K562 (cell line): ENCODE results near the gene ICA1. TPM values are rescaled to one million over a fixed set of nuclear protein-coding genes. Genes with fewer than 3 reads are reported as not detected.
"Not testable (repeated sequence)": the region's sequence is repeated elsewhere in the genome, so short reads cannot be mapped to it uniquely, and the experiment has no call there.

Experiments used
- ATAC-seq: fragments of 200-7000 bp; cut with Tn5 transposase; 3 replicates; pipeline ENCODE4 v1.9.1; 2020; ENCODE audit warnings: moderate library complexity
- BruUV-seq: library from RNA; stranded (reverse); fragments of 400-500 nt; replicated peaks from 2 replicates; lab custom pipeline; 2021; lab: Mats Ljungman, UMichigan
- CTCF ChIA-PET: fragments of 300-600 bp; formaldehyde crosslinking; extraction: SDS; loops from one replicate; lab custom pipeline; 2021; ENCODE audit warnings: low intra/inter-chr PET ratio; lab: Yijun Ruan, JAX
- POLR2A ChIA-PET: fragments of 300-600, 350-650 bp; sonication (Branson Sonifier 250); formaldehyde crosslinking; extraction: SDS; loops from one replicate; lab custom pipeline; 2021; ENCODE audit warnings: antibody characterized with exemption, inconsistent platforms; lab: Yijun Ruan, JAX
- DNase-seq, 4 experiments: peaks; one replicate each; pipeline versions ENCODE4 v3.0.0 to v3.0.0-alpha.2; 2011 to 2018; ENCODE audit warnings: low spot score in 3 of 4, mixed read lengths in 3 of 4; ENCODE audit errors: extremely low read depth in 1 of 4
- FAIRE-seq: peaks from 2 replicates; lab custom pipeline; 2011; peaks lifted over from hg19 to GRCh38; lab: Jason Lieb, UNC
- H2AFZ ChIP-seq: 2 replicates; pipeline ENCODE4 v1.6.0; 2011; ENCODE audit warnings: low read depth, low read length, control low read depth, inconsistent platforms
- H3K27ac ChIP-seq: fragments of 200-600 bp; 3 replicates; pipeline ENCODE4 v1.8.0; 2011; ENCODE audit warnings: low read depth, mild to moderate bottlenecking, control low read depth, inconsistent platforms, low read length, moderate library complexity, mixed read lengths; ENCODE audit errors: extremely low read depth
- H3K27me3 ChIP-seq, 2 experiments: fragments of 300-600 bp in 1 of 2; 2 replicates in 1 of 2; 3 replicates in 1 of 2; pipeline versions ENCODE4 v1.6.0 to v1.8.0; 2011; ENCODE audit warnings: inconsistent platforms in 2 of 2, low read length in 2 of 2, mild to moderate bottlenecking in 1 of 2, mixed read lengths in 1 of 2, moderate library complexity in 1 of 2; ENCODE audit not compliant: control insufficient read depth in 2 of 2, insufficient read depth in 2 of 2
- H3K36me3 ChIP-seq: fragments of 300-600 bp; 3 replicates; pipeline ENCODE4 v1.8.0; 2011; ENCODE audit warnings: mild to moderate bottlenecking, low read length, inconsistent platforms; ENCODE audit not compliant: control insufficient read depth, insufficient read depth
- H3K4me1 ChIP-seq, 2 experiments: fragments of 200-600 bp in 1 of 2; replicated peaks in 1 of 2; 2 replicates in 1 of 2; 3 replicates in 1 of 2; pipeline versions ENCODE4 v1.5.1 to v1.8.0; 2011; ENCODE audit warnings: inconsistent platforms in 2 of 2, low read length in 2 of 2, mild to moderate bottlenecking in 1 of 2, mixed read lengths in 1 of 2, moderate library complexity in 1 of 2; ENCODE audit not compliant: control insufficient read depth in 2 of 2, insufficient read depth in 2 of 2
- H3K4me2 ChIP-seq: 2 replicates; pipeline ENCODE4 v1.6.1; 2011; ENCODE audit warnings: low read length, control low read depth, inconsistent platforms, mixed read lengths; ENCODE audit not compliant: insufficient read depth
- H3K4me3 ChIP-seq: fragments of 200-600 bp; sonication (generic), shearing (Covaris generic); 2 replicates; pipeline ENCODE4 v1.5.1; 2016; ENCODE audit warnings: control low read depth, inconsistent platforms
- H3K79me2 ChIP-seq: fragments of 200-600 bp; 3 replicates; pipeline ENCODE4 v1.8.0; 2011; ENCODE audit warnings: low read length, inconsistent platforms; ENCODE audit not compliant: control insufficient read depth, insufficient read depth
- H3K9ac ChIP-seq, 2 experiments: 2 replicates each; pipeline versions ENCODE4 v1.6.0 to v1.6.1; 2011; ENCODE audit warnings: low read depth in 2 of 2, low read length in 2 of 2, control low read depth in 1 of 2, inconsistent platforms in 1 of 2, mild to moderate bottlenecking in 1 of 2, mixed read lengths in 1 of 2; ENCODE audit not compliant: insufficient read depth in 1 of 2
- H3K9me1 ChIP-seq: one replicate; pipeline ENCODE4 v1.6.0; 2011; ENCODE audit warnings: inconsistent platforms, mild to moderate bottlenecking, low read length, moderate library complexity; ENCODE audit not compliant: control insufficient read depth, insufficient read depth
- H3K9me3 ChIP-seq: replicated peaks from 2 replicates; pipeline ENCODE4 v1.5.1; 2011; ENCODE audit warnings: low read depth, low read length, inconsistent platforms; ENCODE audit not compliant: control insufficient read depth, insufficient read depth
- H4K20me1 ChIP-seq: replicated peaks from 2 replicates; pipeline ENCODE4 v1.6.1; 2011; ENCODE audit warnings: low read length, inconsistent platforms, mixed read lengths; ENCODE audit not compliant: control insufficient read depth, insufficient read depth
- BCOR ChIP-seq: fragments of 450-650 bp; IDR thresholded peaks from 2 replicates; pipeline ENCODE4 v1.6.1; 2016
- RBM25 ChIP-seq: fragments of 200-400 bp; formaldehyde crosslinking; IDR thresholded peaks from 2 replicates; pipeline ENCODE4 v1.6.1; 2018; ENCODE audit warnings: low read length, low read depth, moderate library complexity; ENCODE audit not compliant: severe bottlenecking
- ZNF146 ChIP-seq: IDR thresholded peaks from one replicate; pipeline ENCODE4 v1.6.1; 2018; ENCODE audit warnings: missing compliant biosample characterization; ENCODE audit not compliant: unreplicated experiment
- WGBS: fragments of 100-300 bp; shearing (Covaris generic); methylation state at CpG from one replicate; pipeline ENCODE4 v1.1.6; 2016; ENCODE audit warnings: low coverage, mixed read lengths; ENCODE audit not compliant: insufficient coverage; ENCODE audit errors: missing lambda C conversion rate; 5-methylcytosine and 5-hydroxymethylcytosine counted together
- in situ Hi-C: fragments of 300-500 bp; cut with MboI; formaldehyde crosslinking; loops from 4 replicates; pipeline ENCODE4 v1.15.0; 2018; ENCODE audit warnings: inconsistent platforms, mixed read lengths
- intact Hi-C: fragments of 100-400 bp; cut with micrococcal nuclease; formaldehyde crosslinking; loops from 2 replicates; pipeline ENCODE4 v1.14.2; 2022
- polyA plus RNA-seq, 8 experiments: library from polyadenylated mRNA; depleted of rRNA in 4 of 8; stranded (reverse) in 5 of 8; unstranded in 3 of 8; fragments of >200 nt; fragmentation: Nextera tagmentation in 2 of 8; fragmentation: Illumina TruSeq in 1 of 8; extraction: Ambion mirVana in 2 of 8; extraction: Trizol in 1 of 8; gene quantifications; 2 replicates each; pipeline versions ENCODE4 v1.2.1 to v1.2.3, GENCODE V29; 2011 to 2014; ENCODE audit warnings: inconsistent platforms in 1 of 8, missing spikeins in 1 of 8
- total RNA-seq, 7 experiments: library from RNA; depleted of rRNA in 6 of 7; stranded (reverse); fragments of >200 nt in 6 of 7; fragmentation: Illumina TruSeq in 2 of 7; extraction: Trizol in 2 of 7; gene quantifications; 2 replicates each; pipeline versions ENCODE4 v1.2.1 to v1.2.3, GENCODE V29; 2011 to 2021; ENCODE audit warnings: low replicate concordance in 1 of 7
- TF ChIP-seq, protein P1 (sequence below): sonication (generic); formaldehyde crosslinking; IDR thresholded peaks from 2 replicates; pipeline ENCODE4 v1.8.1; 2023; ENCODE audit warnings: missing genetic modification reagents, mild to moderate bottlenecking, borderline replicate concordance

Gene ICA1
- total and polyA plus RNA-seq, 9 of the 15 experiments (the other 6 are each of a cell fraction or from before 2014, with no cell fraction given) = 7.1 to 22.3 (median 16.4) TPM

- TF ChIP-seq, protein P1, sequence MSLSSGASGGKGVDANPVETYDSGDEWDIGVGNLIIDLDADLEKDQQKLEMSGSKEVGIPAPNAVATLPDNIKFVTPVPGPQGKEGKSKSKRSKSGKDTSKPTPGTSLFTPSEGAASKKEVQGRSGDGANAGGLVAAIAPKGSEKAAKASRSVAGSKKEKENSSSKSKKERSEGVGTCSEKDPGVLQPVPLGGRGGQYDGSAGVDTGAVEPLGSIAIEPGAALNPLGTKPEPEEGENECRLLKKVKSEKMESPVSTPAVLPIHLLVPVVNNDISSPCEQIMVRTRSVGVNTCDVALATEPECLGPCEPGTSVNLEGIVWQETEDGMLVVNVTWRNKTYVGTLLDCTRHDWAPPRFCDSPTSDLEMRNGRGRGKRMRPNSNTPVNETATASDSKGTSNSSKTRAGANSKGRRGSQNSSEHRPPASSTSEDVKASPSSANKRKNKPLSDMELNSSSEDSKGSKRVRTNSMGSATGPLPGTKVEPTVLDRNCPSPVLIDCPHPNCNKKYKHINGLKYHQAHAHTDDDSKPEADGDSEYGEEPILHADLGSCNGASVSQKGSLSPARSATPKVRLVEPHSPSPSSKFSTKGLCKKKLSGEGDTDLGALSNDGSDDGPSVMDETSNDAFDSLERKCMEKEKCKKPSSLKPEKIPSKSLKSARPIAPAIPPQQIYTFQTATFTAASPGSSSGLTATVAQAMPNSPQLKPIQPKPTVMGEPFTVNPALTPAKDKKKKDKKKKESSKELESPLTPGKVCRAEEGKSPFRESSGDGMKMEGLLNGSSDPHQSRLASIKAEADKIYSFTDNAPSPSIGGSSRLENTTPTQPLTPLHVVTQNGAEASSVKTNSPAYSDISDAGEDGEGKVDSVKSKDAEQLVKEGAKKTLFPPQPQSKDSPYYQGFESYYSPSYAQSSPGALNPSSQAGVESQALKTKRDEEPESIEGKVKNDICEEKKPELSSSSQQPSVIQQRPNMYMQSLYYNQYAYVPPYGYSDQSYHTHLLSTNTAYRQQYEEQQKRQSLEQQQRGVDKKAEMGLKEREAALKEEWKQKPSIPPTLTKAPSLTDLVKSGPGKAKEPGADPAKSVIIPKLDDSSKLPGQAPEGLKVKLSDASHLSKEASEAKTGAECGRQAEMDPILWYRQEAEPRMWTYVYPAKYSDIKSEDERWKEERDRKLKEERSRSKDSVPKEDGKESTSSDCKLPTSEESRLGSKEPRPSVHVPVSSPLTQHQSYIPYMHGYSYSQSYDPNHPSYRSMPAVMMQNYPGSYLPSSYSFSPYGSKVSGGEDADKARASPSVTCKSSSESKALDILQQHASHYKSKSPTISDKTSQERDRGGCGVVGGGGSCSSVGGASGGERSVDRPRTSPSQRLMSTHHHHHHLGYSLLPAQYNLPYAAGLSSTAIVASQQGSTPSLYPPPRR (CRISPR knock-in tag) = no peak
Observed at GRCh38 chr7:8246020-8246419, 15.9 kb downstream of the ICA1 start (continued).

DNA sequence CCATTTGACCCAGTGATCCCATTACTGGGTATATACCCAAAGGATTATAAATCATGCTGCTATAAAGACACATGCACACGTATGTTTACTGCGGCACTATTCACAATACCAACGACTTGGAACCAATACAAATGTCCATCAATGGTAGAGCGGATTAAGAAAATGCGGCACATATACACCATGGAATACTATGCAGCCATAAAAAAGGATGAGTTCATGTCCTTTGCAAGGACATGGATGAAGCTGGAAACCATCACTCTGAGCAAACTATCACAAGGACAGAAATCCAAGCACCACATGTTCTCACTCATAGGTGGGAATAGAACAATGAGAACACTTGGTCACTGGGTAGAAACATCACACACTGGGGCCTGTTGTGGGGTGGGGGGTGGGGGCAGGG is 16.9 kb downstream of the ICA1 start:
- H3K9me3 ChIP-seq, ATAC-seq, CTCF ChIA-PET, H3K79me2 ChIP-seq, H3K9me1 ChIP-seq, H2AFZ ChIP-seq, DNase-seq, H3K9ac ChIP-seq, H3K4me1 ChIP-seq, H3K4me3 ChIP-seq, in situ Hi-C loops, H3K27me3 ChIP-seq, H4K20me1 ChIP-seq, intact Hi-C loops, H3K4me2 ChIP-seq, POLR2A ChIA-PET, FAIRE-seq, H3K36me3 ChIP-seq, H3K27ac ChIP-seq, BruUV-seq: not testable (repeated sequence)
- WGBS = 88% methylated on average over 5 of the region's 5 CpGs
- peak; percentile 30 for TF ChIP-seq RBM25
- peak; percentile 87 for TF ChIP-seq ZNF146 (CRISPR knock-in tag)
- TF ChIP-seq BCOR = peak; percentile 59; the same call in 1 of the 2 replicates
